HEK293 (cell line): ENCODE data around the gene SCFD2.

Experiments used
- CTCF ChIA-PET: fragments of 350-600 bp; formaldehyde crosslinking; extraction: SDS; loops from one replicate; lab custom pipeline; 2021; ENCODE audit warnings: antibody characterized with exemption; lab: Yijun Ruan, JAX
- POLR2A ChIA-PET: fragments of 300-600 bp; formaldehyde crosslinking; extraction: SDS; loops from one replicate; lab custom pipeline; 2020; ENCODE audit warnings: antibody characterized with exemption, inconsistent platforms; lab: Yijun Ruan, JAX
- H3K27ac ChIP-seq: fragments of 200-500 bp; sonication (Bioruptor generic); 2 replicates; pipeline ENCODE4 v1.5.1; 2014; ENCODE audit warnings: low read depth, low read length, control low read depth, inconsistent platforms; ENCODE audit errors: extremely low read depth
- H3K36me3 ChIP-seq, 2 experiments: fragments of 200-500 bp in 1 of 2; sonication (Bioruptor generic) in 1 of 2; 1 replicate in 1 of 2; 2 replicates in 1 of 2; pipeline ENCODE4 v1.5.1; 2014 to 2017; ENCODE audit warnings: inconsistent platforms in 2 of 2, low read length in 2 of 2; ENCODE audit not compliant: control insufficient read depth in 2 of 2, insufficient read depth in 1 of 2
- H3K4me1 ChIP-seq: fragments of 200-500 bp; sonication (Bioruptor generic); 2 replicates; pipeline ENCODE4 v1.5.1; 2014; ENCODE audit warnings: mild to moderate bottlenecking, low read length, inconsistent platforms; ENCODE audit not compliant: control insufficient read depth, insufficient read depth
- H3K4me3 ChIP-seq: 2 replicates; pipeline ENCODE4 v1.5.1; 2011; ENCODE audit warnings: low read depth, mild to moderate bottlenecking, control low read depth, low read length, moderate library complexity
- H3K9me3 ChIP-seq: fragments of 200-500 bp; sonication (Bioruptor generic); 2 replicates; pipeline ENCODE4 v1.5.1; 2014; ENCODE audit warnings: low read depth, low read length, inconsistent platforms; ENCODE audit not compliant: control insufficient read depth, insufficient read depth
- KLF16 ChIP-seq: fragments of 450-650 bp; formaldehyde crosslinking; IDR thresholded peaks from 2 replicates; pipeline ENCODE4 v1.5.1; 2017; ENCODE audit warnings: missing biosample characterization, missing genetic modification characterization
- PRDM2 ChIP-seq: fragments of 450-650 bp; formaldehyde crosslinking; IDR thresholded peaks from 2 replicates; pipeline ENCODE4 v1.5.1; 2016; ENCODE audit warnings: missing biosample characterization, missing genetic modification characterization, borderline replicate concordance
- ZNF138 ChIP-seq: fragments of 450-650 bp; formaldehyde crosslinking; IDR thresholded peaks from 2 replicates; pipeline ENCODE4 v1.5.1; 2016; ENCODE audit warnings: missing biosample characterization, missing genetic modification characterization, borderline replicate concordance
- ZNF174 ChIP-seq: fragments of 450-650 bp; formaldehyde crosslinking; IDR thresholded peaks from 2 replicates; pipeline ENCODE4 v1.5.0; 2017; ENCODE audit warnings: missing biosample characterization, mild to moderate bottlenecking, missing genetic modification characterization
- ZNF302 ChIP-seq: fragments of 450-650 bp; formaldehyde crosslinking; IDR thresholded peaks from 2 replicates; pipeline ENCODE4 v1.5.1; 2016; ENCODE audit warnings: missing biosample characterization, missing genetic modification characterization, low read depth
- ZNF324 ChIP-seq: fragments of 450-650 bp; formaldehyde crosslinking; IDR thresholded peaks from 2 replicates; pipeline ENCODE4 v1.5.1; 2016; ENCODE audit warnings: missing biosample characterization, missing genetic modification characterization
- ZNF335 ChIP-seq: fragments of 450-650 bp; formaldehyde crosslinking; conservative IDR thresholded peaks from 2 replicates; pipeline ENCODE4 v1.5.1; 2016; ENCODE audit warnings: missing biosample characterization, missing genetic modification characterization
- ZNF354C ChIP-seq: fragments of 450-650 bp; formaldehyde crosslinking; IDR thresholded peaks from 2 replicates; pipeline ENCODE4 v1.5.1; 2016; ENCODE audit warnings: missing biosample characterization, missing genetic modification characterization, low read depth, borderline replicate concordance
- ZNF488 ChIP-seq: fragments of 450-650 bp; formaldehyde crosslinking; IDR thresholded peaks from 2 replicates; pipeline ENCODE4 v1.5.1; 2016; ENCODE audit warnings: missing biosample characterization, missing genetic modification characterization
- ZNF585B ChIP-seq: fragments of 450-650 bp; formaldehyde crosslinking; IDR thresholded peaks from 2 replicates; pipeline ENCODE4 v1.5.1; 2016; ENCODE audit warnings: missing biosample characterization, missing genetic modification characterization
- ZNF677 ChIP-seq: fragments of 450-650 bp; IDR thresholded peaks from 2 replicates; pipeline ENCODE4 v1.5.0; 2018; ENCODE audit warnings: missing biosample characterization, mild to moderate bottlenecking, missing genetic modification characterization, moderate library complexity
- ZNF76 ChIP-seq: fragments of 450-650 bp; formaldehyde crosslinking; IDR thresholded peaks from 2 replicates; pipeline ENCODE4; 2016; ENCODE audit warnings: low read depth, missing biosample characterization, missing genetic modification characterization, borderline replicate concordance
- TF ChIP-seq, protein P1 (sequence below): fragments of 450-650 bp; formaldehyde crosslinking; IDR thresholded peaks from 2 replicates; pipeline ENCODE4 v1.5.1; 2016; ENCODE audit warnings: missing biosample characterization, missing genetic modification characterization
- TF ChIP-seq, protein P2 (sequence below): fragments of 450-650 bp; formaldehyde crosslinking; IDR thresholded peaks from 2 replicates; pipeline ENCODE4 v1.5.1; 2016; ENCODE audit warnings: missing biosample characterization, missing genetic modification characterization
- TF ChIP-seq, protein P3 (sequence below): fragments of 450-650 bp; formaldehyde crosslinking; IDR thresholded peaks from 2 replicates; pipeline ENCODE4 v1.5.1; 2016; ENCODE audit warnings: missing biosample characterization, missing genetic modification characterization
- TF ChIP-seq, protein P4 (sequence below): fragments of 450-650 bp; formaldehyde crosslinking; conservative IDR thresholded peaks from 2 replicates; pipeline ENCODE4 v1.5.1; 2016; ENCODE audit warnings: low read depth, missing biosample characterization, missing genetic modification characterization

Gene SCFD2

GRCh38 chr4:52935317-52935716, 430.5 kb downstream of the SCFD2 start:
- CTCF ChIA-PET = no interaction called here
- POLR2A ChIA-PET = no interaction called here
- Histone ChIP-seq H3K9me3 (no peaks in the 10 kb centered on the region), H3K27ac (no peak overlapping the region), H3K4me3 (no peak overlapping the region)
- TF ChIP-seq ZNF335 (tag by site-specific recombination) (no peak), ZNF585B (tag by site-specific recombination) (no peak), KLF16 (tag by site-specific recombination) (no peak), ZNF138 (tag by site-specific recombination) (no peak), ZNF324 (no peak), ZNF76 (no peak), PRDM2 (no peak), ZNF174 (no peak)
- TF ChIP-seq, protein P1, sequence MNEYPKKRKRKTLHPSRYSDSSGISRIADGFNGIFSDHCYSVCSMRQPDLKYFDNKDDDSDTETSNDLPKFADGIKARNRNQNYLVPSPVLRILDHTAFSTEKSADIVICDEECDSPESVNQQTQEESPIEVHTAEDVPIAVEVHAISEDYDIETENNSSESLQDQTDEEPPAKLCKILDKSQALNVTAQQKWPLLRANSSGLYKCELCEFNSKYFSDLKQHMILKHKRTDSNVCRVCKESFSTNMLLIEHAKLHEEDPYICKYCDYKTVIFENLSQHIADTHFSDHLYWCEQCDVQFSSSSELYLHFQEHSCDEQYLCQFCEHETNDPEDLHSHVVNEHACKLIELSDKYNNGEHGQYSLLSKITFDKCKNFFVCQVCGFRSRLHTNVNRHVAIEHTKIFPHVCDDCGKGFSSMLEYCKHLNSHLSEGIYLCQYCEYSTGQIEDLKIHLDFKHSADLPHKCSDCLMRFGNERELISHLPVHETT (tag by site-specific recombination) = no peak
- TF ChIP-seq, protein P2, sequence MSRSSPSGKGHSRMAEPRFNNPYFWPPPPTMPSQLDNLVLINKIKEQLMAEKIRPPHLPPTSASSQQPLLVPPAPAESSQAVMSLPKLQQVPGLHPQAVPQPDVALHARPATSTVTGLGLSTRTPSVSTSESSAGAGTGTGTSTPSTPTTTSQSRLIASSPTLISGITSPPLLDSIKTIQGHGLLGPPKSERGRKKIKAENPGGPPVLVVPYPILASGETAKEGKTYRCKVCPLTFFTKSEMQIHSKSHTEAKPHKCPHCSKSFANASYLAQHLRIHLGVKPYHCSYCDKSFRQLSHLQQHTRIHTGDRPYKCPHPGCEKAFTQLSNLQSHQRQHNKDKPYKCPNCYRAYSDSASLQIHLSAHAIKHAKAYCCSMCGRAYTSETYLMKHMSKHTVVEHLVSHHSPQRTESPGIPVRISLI (tag by site-specific recombination) = no peak
- TF ChIP-seq, protein P3, sequence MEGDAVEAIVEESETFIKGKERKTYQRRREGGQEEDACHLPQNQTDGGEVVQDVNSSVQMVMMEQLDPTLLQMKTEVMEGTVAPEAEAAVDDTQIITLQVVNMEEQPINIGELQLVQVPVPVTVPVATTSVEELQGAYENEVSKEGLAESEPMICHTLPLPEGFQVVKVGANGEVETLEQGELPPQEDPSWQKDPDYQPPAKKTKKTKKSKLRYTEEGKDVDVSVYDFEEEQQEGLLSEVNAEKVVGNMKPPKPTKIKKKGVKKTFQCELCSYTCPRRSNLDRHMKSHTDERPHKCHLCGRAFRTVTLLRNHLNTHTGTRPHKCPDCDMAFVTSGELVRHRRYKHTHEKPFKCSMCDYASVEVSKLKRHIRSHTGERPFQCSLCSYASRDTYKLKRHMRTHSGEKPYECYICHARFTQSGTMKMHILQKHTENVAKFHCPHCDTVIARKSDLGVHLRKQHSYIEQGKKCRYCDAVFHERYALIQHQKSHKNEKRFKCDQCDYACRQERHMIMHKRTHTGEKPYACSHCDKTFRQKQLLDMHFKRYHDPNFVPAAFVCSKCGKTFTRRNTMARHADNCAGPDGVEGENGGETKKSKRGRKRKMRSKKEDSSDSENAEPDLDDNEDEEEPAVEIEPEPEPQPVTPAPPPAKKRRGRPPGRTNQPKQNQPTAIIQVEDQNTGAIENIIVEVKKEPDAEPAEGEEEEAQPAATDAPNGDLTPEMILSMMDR (tag by site-specific recombination) = no peak
- TF ChIP-seq, all 188 proteins: peak for 0
- no peaks in the 10 kb centered on the region for H3K36me3 ChIP-seq
- no peaks in the 10 kb centered on the region for H3K4me1 ChIP-seq

DNA sequence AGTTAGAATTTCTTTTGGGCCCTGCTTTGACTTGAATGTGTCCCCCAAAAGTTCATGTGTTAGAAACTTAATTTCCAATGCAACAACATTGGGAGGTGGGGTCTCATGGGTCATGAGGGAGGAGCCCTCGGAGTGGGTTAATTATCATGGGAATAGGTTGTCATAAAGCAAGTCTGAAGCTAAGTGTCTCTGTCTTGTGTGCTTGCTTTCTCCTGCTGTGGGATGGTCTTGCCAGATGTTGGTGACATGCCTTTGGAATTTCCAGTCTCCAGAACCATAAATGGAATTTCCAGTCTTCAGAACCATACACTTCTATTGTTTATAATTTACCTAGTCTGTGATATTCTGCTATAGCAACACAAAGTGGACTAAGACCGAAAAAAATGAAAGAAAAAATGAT, 432.1 kb downstream of the SCFD2 start:
- H3K9me3 ChIP-seq = no peaks in the 10 kb centered on the region
- H3K4me1 ChIP-seq = no peaks in the 10 kb centered on the region
- ChIA-PET POLR2A (no interaction called here), CTCF (no interaction called here)
- no peak overlapping the region for H3K27ac ChIP-seq
- TF ChIP-seq ZNF138 (tag by site-specific recombination) = no peak
- no peak for TF ChIP-seq ZNF354C
- TF ChIP-seq ZNF488 (tag by site-specific recombination) = no peak
- TF ChIP-seq ZNF302 (tag by site-specific recombination) = no peak
- TF ChIP-seq KLF16 (tag by site-specific recombination) = no peak
- TF ChIP-seq, protein P4, sequence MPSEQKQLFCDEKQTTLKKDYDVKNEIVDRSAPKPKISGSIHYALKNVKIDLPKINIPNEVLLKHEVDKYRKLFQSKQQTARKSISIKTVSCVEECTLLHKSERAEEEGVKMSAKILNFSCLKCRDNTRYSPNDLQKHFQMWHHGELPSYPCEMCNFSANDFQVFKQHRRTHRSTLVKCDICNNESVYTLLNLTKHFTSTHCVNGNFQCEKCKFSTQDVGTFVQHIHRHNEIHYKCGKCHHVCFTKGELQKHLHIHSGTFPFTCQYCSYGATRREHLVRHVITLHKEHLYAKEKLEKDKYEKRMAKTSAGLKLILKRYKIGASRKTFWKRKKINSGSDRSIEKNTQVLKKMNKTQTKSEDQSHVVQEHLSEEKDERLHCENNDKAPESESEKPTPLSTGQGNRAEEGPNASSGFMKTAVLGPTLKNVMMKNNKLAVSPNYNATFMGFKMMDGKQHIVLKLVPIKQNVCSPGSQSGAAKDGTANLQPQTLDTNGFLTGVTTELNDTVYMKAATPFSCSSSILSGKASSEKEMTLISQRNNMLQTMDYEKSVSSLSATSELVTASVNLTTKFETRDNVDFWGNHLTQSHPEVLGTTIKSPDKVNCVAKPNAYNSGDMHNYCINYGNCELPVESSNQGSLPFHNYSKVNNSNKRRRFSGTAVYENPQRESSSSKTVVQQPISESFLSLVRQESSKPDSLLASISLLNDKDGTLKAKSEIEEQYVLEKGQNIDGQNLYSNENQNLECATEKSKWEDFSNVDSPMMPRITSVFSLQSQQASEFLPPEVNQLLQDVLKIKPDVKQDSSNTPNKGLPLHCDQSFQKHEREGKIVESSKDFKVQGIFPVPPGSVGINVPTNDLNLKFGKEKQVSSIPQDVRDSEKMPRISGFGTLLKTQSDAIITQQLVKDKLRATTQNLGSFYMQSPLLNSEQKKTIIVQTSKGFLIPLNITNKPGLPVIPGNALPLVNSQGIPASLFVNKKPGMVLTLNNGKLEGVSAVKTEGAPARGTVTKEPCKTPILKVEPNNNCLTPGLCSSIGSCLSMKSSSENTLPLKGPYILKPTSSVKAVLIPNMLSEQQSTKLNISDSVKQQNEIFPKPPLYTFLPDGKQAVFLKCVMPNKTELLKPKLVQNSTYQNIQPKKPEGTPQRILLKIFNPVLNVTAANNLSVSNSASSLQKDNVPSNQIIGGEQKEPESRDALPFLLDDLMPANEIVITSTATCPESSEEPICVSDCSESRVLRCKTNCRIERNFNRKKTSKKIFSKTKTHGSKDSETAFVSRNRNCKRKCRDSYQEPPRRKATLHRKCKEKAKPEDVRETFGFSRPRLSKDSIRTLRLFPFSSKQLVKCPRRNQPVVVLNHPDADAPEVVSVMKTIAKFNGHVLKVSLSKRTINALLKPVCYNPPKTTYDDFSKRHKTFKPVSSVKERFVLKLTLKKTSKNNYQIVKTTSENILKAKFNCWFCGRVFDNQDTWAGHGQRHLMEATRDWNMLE (tag by site-specific recombination) = no peak
- TF ChIP-seq ZNF324 = no peak
- TF ChIP-seq ZNF677 (tag by site-specific recombination) = no peak
- no peaks in the 10 kb centered on the region for H3K36me3 ChIP-seq
- H3K4me3 ChIP-seq = no peak overlapping the region
